ENCODE results near the gene MYL3.

DNA sequence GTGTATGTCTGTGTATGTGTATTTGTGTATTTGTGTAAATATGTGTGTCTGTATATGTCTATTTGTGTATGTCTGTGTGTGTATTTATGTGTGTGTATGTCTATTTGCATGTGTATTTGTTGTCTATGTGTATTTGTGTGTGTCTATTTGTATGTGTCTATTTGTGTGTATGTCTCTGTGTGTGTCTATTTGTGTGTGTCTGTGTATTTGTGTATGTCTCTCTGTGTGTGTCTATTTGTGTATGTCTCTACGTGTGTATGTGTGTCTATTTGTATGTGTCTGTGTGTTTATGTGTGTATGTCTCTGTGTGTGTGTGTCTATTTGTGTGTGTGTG lies 44.7 kb upstream of the MYL3 start:
- TF ChIP-seq, protein P1, sequence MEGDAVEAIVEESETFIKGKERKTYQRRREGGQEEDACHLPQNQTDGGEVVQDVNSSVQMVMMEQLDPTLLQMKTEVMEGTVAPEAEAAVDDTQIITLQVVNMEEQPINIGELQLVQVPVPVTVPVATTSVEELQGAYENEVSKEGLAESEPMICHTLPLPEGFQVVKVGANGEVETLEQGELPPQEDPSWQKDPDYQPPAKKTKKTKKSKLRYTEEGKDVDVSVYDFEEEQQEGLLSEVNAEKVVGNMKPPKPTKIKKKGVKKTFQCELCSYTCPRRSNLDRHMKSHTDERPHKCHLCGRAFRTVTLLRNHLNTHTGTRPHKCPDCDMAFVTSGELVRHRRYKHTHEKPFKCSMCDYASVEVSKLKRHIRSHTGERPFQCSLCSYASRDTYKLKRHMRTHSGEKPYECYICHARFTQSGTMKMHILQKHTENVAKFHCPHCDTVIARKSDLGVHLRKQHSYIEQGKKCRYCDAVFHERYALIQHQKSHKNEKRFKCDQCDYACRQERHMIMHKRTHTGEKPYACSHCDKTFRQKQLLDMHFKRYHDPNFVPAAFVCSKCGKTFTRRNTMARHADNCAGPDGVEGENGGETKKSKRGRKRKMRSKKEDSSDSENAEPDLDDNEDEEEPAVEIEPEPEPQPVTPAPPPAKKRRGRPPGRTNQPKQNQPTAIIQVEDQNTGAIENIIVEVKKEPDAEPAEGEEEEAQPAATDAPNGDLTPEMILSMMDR (conservative IDR thresholded peaks at IDR 0.05): no peak
- TF ChIP-seq ZFX (IDR thresholded peaks at IDR 0.05): no peak
